Esophagus muscularis mucosa (tissue), 4 donors: ENCODE data around the gene RPS17. TPM values are rescaled to one million over a fixed set of nuclear protein-coding genes. Genes with fewer than 3 reads are reported as not detected.

Experiments
- DNase-seq: peaks from one replicate; pipeline ENCODE4 v3.0.0-alpha.2; 2017; ENCODE audit errors: extremely low spot score
- H3K27ac ChIP-seq, 4 donors: fragments of 200-600 bp; sonication (generic); replicated peaks in 1 of 4; 1 replicate in 3 of 4; 2 replicates in 1 of 4; pipeline ENCODE4 v1.5.1; 2016 to 2019; ENCODE audit warnings: mild to moderate bottlenecking in 1 of 4
- H3K27me3 ChIP-seq, 4 donors: fragments of 200-600 bp; sonication (generic); one replicate each; pipeline versions ENCODE4 v1.5.1 to v1.6.0; 2016 to 2019
- H3K36me3 ChIP-seq, 4 donors: fragments of 200-600 bp; sonication (generic); one replicate each; pipeline ENCODE4 v1.5.1; 2016 to 2019
- H3K4me1 ChIP-seq, 4 donors: fragments of 200-600 bp; sonication (generic); one replicate each; pipeline ENCODE4 v1.5.1; 2016 to 2019
- H3K4me3 ChIP-seq, 4 donors: fragments of 200-600 bp; sonication (generic); 1 replicate in 2 of 4; 2 replicates in 2 of 4; pipeline ENCODE4 v1.5.1; 2016 to 2019; ENCODE audit warnings: mild to moderate bottlenecking in 4 of 4, moderate library complexity in 1 of 4
- H3K9me3 ChIP-seq, 4 donors: fragments of 200-600 bp; sonication (generic); 1 replicate in 3 of 4; 2 replicates in 1 of 4; pipeline ENCODE4 v1.5.1; 2016 to 2019
- CTCF ChIP-seq, 3 experiments: fragments of 200-600 bp in 2 of 3; fragments of 450-650 bp in 1 of 3; sonication (generic) in 2 of 3; IDR thresholded peaks; one replicate each; pipeline ENCODE4 v1.5.1; 2017 to 2019; ENCODE audit warnings: antibody characterized with exemption in 3 of 3, mild to moderate bottlenecking in 2 of 3, moderate library complexity in 1 of 3
- EP300 ChIP-seq: sonication (generic); formaldehyde crosslinking; IDR thresholded peaks from one replicate; pipeline ENCODE4 v1.6.1; 2017; ENCODE audit warnings: antibody characterized with exemption
- POLR2A ChIP-seq: fragments of 450-650 bp; IDR thresholded peaks from one replicate; pipeline ENCODE4 v1.6.1; 2017; ENCODE audit warnings: antibody characterized with exemption, moderate library complexity, mild to moderate bottlenecking, low read depth
- POLR2AphosphoS5 ChIP-seq, 2 donors: sonication (generic); formaldehyde crosslinking; IDR thresholded peaks; one replicate each; pipeline ENCODE4 v1.6.1; 2017; ENCODE audit warnings: antibody characterized with exemption in 2 of 2
- WGBS: methylation state at CpG from one replicate; pipeline ENCODE4 v1.1.5; 2018; 5-methylcytosine and 5-hydroxymethylcytosine counted together
- intact Hi-C: fragments of 100-400 bp; cut with DNase I; formaldehyde crosslinking; loops from one replicate; pipeline ENCODE4 v1.15.1; 2023
- total RNA-seq, 4 donors: library from RNA; depleted of rRNA; stranded (reverse); fragments of >200 nt; gene quantifications; one replicate each; pipeline versions ENCODE4 v1.1.0 to v1.2.1, GENCODE V29; 2016

The RPS17 gene
- total RNA-seq, 4 donors from 2014 or later, result 1,410 to 2,934 (median 1,998) TPM

- peaks cover 0 to 17% (median 0%) of the 10 kb centered on the region in 4 donors for H3K36me3 ChIP-seq
- H3K27me3 ChIP-seq, result no peaks in the 10 kb centered on the region
- 50% methylated on average over 1 of the region's 1 CpG for WGBS
- H3K4me1 ChIP-seq, result no peaks in the 10 kb centered on the region
- intact Hi-C loops, result no loop called here
- no peak overlapping the region for H3K27ac ChIP-seq
- no peaks in the 10 kb centered on the region for H3K9me3 ChIP-seq
- TF ChIP-seq EP300 (no peak), POLR2AphosphoS5 (IDR thresholded peaks at IDR 0.05) (no peak)
- no peak for DNase-seq
- H3K4me3 ChIP-seq, result no peak overlapping the region
Measured at GRCh38 chr15:82558502-82558901, 18.2 kb upstream of the RPS17 start.

GRCh38 chr15:82556315-82557035 lies 16.2 kb upstream of the RPS17 start:
- H3K27ac ChIP-seq, result no peak overlapping the region
- DNase-seq, result no peak
- TF ChIP-seq EP300, result no peak
- TF ChIP-seq POLR2AphosphoS5 (IDR thresholded peaks at IDR 0.05), result no peak
- no peak for TF ChIP-seq POLR2A
- no peak for TF ChIP-seq CTCF (IDR thresholded peaks at IDR 0.05)
- no peaks in the 10 kb centered on the region for H3K4me1 ChIP-seq
- H3K4me3 ChIP-seq, result no peak overlapping the region
- 78% methylated on average over 7 of the region's 7 CpGs for WGBS
- intact Hi-C loops, result no loop called here
- no peaks in the 10 kb centered on the region for H3K27me3 ChIP-seq
- peaks cover 0 to 37% (median 7%) of the 10 kb centered on the region in 4 donors for H3K36me3 ChIP-seq
- no peaks in the 10 kb centered on the region for H3K9me3 ChIP-seq

GRCh38 chr15:82554849-82555248 lies 14.6 kb upstream of the RPS17 start:
- H3K9me3 ChIP-seq, result no peaks in the 10 kb centered on the region
- H3K27me3 ChIP-seq, result no peaks in the 10 kb centered on the region
- no peak for DNase-seq
- intact Hi-C loops, result no loop called here
- TF ChIP-seq POLR2AphosphoS5 (IDR thresholded peaks at IDR 0.05), result no peak
- H3K27ac ChIP-seq, result no peak overlapping the region
- no peaks in the 10 kb centered on the region for H3K4me1 ChIP-seq
- 90% methylated on average over 2 of the region's 2 CpGs for WGBS
- no peak overlapping the region for H3K4me3 ChIP-seq
- peaks cover 0 to 49% (median 8%) of the 10 kb centered on the region in 4 donors for H3K36me3 ChIP-seq

GRCh38 chr15:82554351-82554750 lies 14.1 kb upstream of the RPS17 start:
- DNase-seq, result no peak
- H3K27ac ChIP-seq, result no peak overlapping the region
- H3K9me3 ChIP-seq, result no peaks in the 10 kb centered on the region
- no peak for TF ChIP-seq POLR2A
- TF ChIP-seq EP300, result no peak
- no peak for TF ChIP-seq POLR2AphosphoS5 (IDR thresholded peaks at IDR 0.05)
- TF ChIP-seq CTCF (IDR thresholded peaks at IDR 0.05), result no peak
- H3K4me1 ChIP-seq, result no peaks in the 10 kb centered on the region
- H3K36me3 ChIP-seq, result peaks cover 0 to 52% (median 11%) of the 10 kb centered on the region in 4 donors
- intact Hi-C loops, result no loop called here
- no peak overlapping the region for H3K4me3 ChIP-seq
- WGBS, result 77% methylated on average over 1 of the region's 1 CpG
- H3K27me3 ChIP-seq, result no peaks in the 10 kb centered on the region

GRCh38 chr15:82553846-82554245 lies 13.6 kb upstream of the RPS17 start:
- H3K27ac ChIP-seq, result no peak overlapping the region
- no peak overlapping the region for H3K4me3 ChIP-seq
- H3K9me3 ChIP-seq, result no peaks in the 10 kb centered on the region
- WGBS, result 86% methylated on average over 1 of the region's 1 CpG
- intact Hi-C loops, result no loop called here
- DNase-seq, result no peak
- peaks cover 0 to 52% (median 11%) of the 10 kb centered on the region in 4 donors for H3K36me3 ChIP-seq
- no peaks in the 10 kb centered on the region for H3K27me3 ChIP-seq
- TF ChIP-seq CTCF (IDR thresholded peaks at IDR 0.05), result no peak
- TF ChIP-seq EP300, result no peak
- no peak for TF ChIP-seq POLR2AphosphoS5 (IDR thresholded peaks at IDR 0.05)
- no peak for TF ChIP-seq POLR2A
- H3K4me1 ChIP-seq, result no peaks in the 10 kb centered on the region

- 92% methylated on average over 2 of the region's 2 CpGs for WGBS
- no peaks in the 10 kb centered on the region for H3K9me3 ChIP-seq
- H3K27me3 ChIP-seq, result no peaks in the 10 kb centered on the region
- H3K4me3 ChIP-seq, result no peak overlapping the region
- intact Hi-C loops, result no loop called here
- no peak for TF ChIP-seq EP300
- no peak for TF ChIP-seq POLR2A
- no peak for TF ChIP-seq POLR2AphosphoS5 (IDR thresholded peaks at IDR 0.05)
- TF ChIP-seq CTCF (IDR thresholded peaks at IDR 0.05), result no peak
- H3K4me1 ChIP-seq, result no peaks in the 10 kb centered on the region
- DNase-seq, result no peak
- H3K36me3 ChIP-seq, result peaks cover 0 to 52% (median 11%) of the 10 kb centered on the region in 4 donors
- H3K27ac ChIP-seq, result no peak overlapping the region
Measured at GRCh38 chr15:82552861-82553260, 12.6 kb upstream of the RPS17 start.
